K562 (cell line): ENCODE data around the gene ARPC4. TPM values are rescaled to one million over a fixed set of nuclear protein-coding genes. Genes with fewer than 3 reads are reported as not detected.

Experiments
- ARID1B ChIP-seq: fragments of 450-650 bp; IDR thresholded peaks from 2 replicates; pipeline ENCODE4 v1.6.1; 2016; ENCODE audit warnings: antibody characterized with exemption, mild to moderate bottlenecking, inconsistent platforms
- BACH1 ChIP-seq: fragments of 200-800 bp; sonication (Bioruptor generic); IDR thresholded peaks from 2 replicates; pipeline ENCODE4 v1.6.1; 2016; ENCODE audit warnings: missing genetic modification characterization, missing compliant biosample characterization
- BRD9 ChIP-seq: fragments of 450-650 bp; IDR thresholded peaks from 2 replicates; pipeline ENCODE4 v1.6.1; 2018; ENCODE audit warnings: low read depth; ENCODE audit not compliant: partially characterized antibody
- E2F6 ChIP-seq, 2 experiments: IDR thresholded peaks; 2 replicates each; pipeline ENCODE4 v1.6.1; 2011; ENCODE audit warnings: borderline replicate concordance in 1 of 2, control low read depth in 1 of 2, low read depth in 1 of 2, low read length in 1 of 2, mild to moderate bottlenecking in 1 of 2, mixed read lengths in 1 of 2, moderate library complexity in 1 of 2; ENCODE audit not compliant: insufficient read depth in 1 of 2, insufficient read length in 1 of 2, poor library complexity in 1 of 2, severe bottlenecking in 1 of 2; ENCODE audit errors: extremely low read depth in 1 of 2
- NBN ChIP-seq: fragments of 450-650 bp; IDR thresholded peaks from 2 replicates; pipeline ENCODE4 v1.6.1; 2016; ENCODE audit warnings: low read depth, mild to moderate bottlenecking
- NCOA2 ChIP-seq, 2 experiments: fragments of 450-650 bp; IDR thresholded peaks; 2 replicates each; pipeline ENCODE4 v1.6.1; 2018; ENCODE audit warnings: mild to moderate bottlenecking in 2 of 2, moderate library complexity in 1 of 2; ENCODE audit not compliant: partially characterized antibody in 2 of 2
- NEUROD1 ChIP-seq: fragments of 150-350 bp; IDR thresholded peaks from 2 replicates; pipeline ENCODE4 v1.6.1; 2014; ENCODE audit warnings: borderline replicate concordance, low read length, low read depth; ENCODE audit not compliant: partially characterized antibody
- NKRF ChIP-seq: fragments of 450-650 bp; IDR thresholded peaks from 2 replicates; pipeline ENCODE4 v1.6.1; 2016; ENCODE audit warnings: borderline replicate concordance
- NR2C1 ChIP-seq, 2 experiments: fragments of 450-650 bp; IDR thresholded peaks; 2 replicates each; pipeline ENCODE4 v1.6.1; 2017; ENCODE audit warnings: mild to moderate bottlenecking in 2 of 2, antibody characterized with exemption in 1 of 2, inconsistent platforms in 1 of 2, missing compliant biosample characterization in 1 of 2, missing genetic modification characterization in 1 of 2
- PTBP1 ChIP-seq: fragments of 200-400 bp; formaldehyde crosslinking; IDR thresholded peaks from 2 replicates; pipeline ENCODE4 v1.6.1; 2017; ENCODE audit warnings: low read depth, low read length
- PURB ChIP-seq: sonication (generic); formaldehyde crosslinking; IDR thresholded peaks from 2 replicates; pipeline ENCODE4 v1.9.0; 2021; ENCODE audit warnings: low read depth, mild to moderate bottlenecking, missing genetic modification reagents
- SIRT6 ChIP-seq: IDR thresholded peaks from one replicate; pipeline ENCODE4 v1.6.1; 2012; ENCODE audit warnings: low read depth, mild to moderate bottlenecking, control low read depth, inconsistent platforms, low read length, moderate library complexity
- SLC30A9 ChIP-seq: fragments of 250-450 bp; sonication (Bioruptor Pico); IDR thresholded peaks from 2 replicates; pipeline ENCODE4 v1.8.0; 2022; ENCODE audit warnings: mild to moderate bottlenecking, moderate library complexity
- ZEB2 ChIP-seq: fragments of 450-650 bp; IDR thresholded peaks from 2 replicates; pipeline ENCODE4 v1.6.1; 2016
- ZFPM2 ChIP-seq: fragments of 250-450 bp; sonication (Bioruptor Pico); IDR thresholded peaks from 2 replicates; pipeline ENCODE4 v1.5.1; 2022; ENCODE audit warnings: mild to moderate bottlenecking
- ZNF12 ChIP-seq: sonication (generic); formaldehyde crosslinking; IDR thresholded peaks from 2 replicates; pipeline ENCODE4 v1.4.0; 2020; ENCODE audit warnings: mild to moderate bottlenecking, missing genetic modification reagents
- ZNF184 ChIP-seq: sonication (generic); formaldehyde crosslinking; IDR thresholded peaks from 2 replicates; pipeline ENCODE4 v1.5.0; 2020; ENCODE audit warnings: missing genetic modification reagents
- ZNF518B ChIP-seq: fragments of 250-450 bp; sonication (Bioruptor Pico); IDR thresholded peaks from 2 replicates; pipeline ENCODE4 v1.5.0; 2021; ENCODE audit warnings: mild to moderate bottlenecking, moderate library complexity
- ZNF644 ChIP-seq: fragments of 200-800 bp; sonication (Bioruptor generic); IDR thresholded peaks from 2 replicates; pipeline ENCODE4 v1.6.1; 2016; ENCODE audit warnings: low read depth, missing genetic modification characterization, missing compliant biosample characterization
- polyA plus RNA-seq, 8 experiments: library from polyadenylated mRNA; depleted of rRNA in 4 of 8; stranded (reverse) in 5 of 8; unstranded in 3 of 8; fragments of >200 nt; fragmentation: Nextera tagmentation in 2 of 8; fragmentation: Illumina TruSeq in 1 of 8; extraction: Ambion mirVana in 2 of 8; extraction: Trizol in 1 of 8; gene quantifications; 2 replicates each; pipeline versions ENCODE4 v1.2.1 to v1.2.3, GENCODE V29; 2011 to 2014; ENCODE audit warnings: inconsistent platforms in 1 of 8, missing spikeins in 1 of 8
- total RNA-seq, 7 experiments: library from RNA; depleted of rRNA in 6 of 7; stranded (reverse); fragments of >200 nt in 6 of 7; fragmentation: Illumina TruSeq in 2 of 7; extraction: Trizol in 2 of 7; gene quantifications; 2 replicates each; pipeline versions ENCODE4 v1.2.1 to v1.2.3, GENCODE V29; 2011 to 2021; ENCODE audit warnings: low replicate concordance in 1 of 7
- TF ChIP-seq, protein P1 (sequence below): fragments of 250-450 bp; sonication (Bioruptor Pico); IDR thresholded peaks from 2 replicates; pipeline ENCODE4 v1.8.0; 2021; ENCODE audit warnings: moderate library complexity, mild to moderate bottlenecking, inconsistent platforms

Gene ARPC4
- total and polyA plus RNA-seq, 9 of the 15 experiments (the other 6 are each of a cell fraction or from before 2014, with no cell fraction given): 20.1 to 153 (median 119) TPM

DNA sequence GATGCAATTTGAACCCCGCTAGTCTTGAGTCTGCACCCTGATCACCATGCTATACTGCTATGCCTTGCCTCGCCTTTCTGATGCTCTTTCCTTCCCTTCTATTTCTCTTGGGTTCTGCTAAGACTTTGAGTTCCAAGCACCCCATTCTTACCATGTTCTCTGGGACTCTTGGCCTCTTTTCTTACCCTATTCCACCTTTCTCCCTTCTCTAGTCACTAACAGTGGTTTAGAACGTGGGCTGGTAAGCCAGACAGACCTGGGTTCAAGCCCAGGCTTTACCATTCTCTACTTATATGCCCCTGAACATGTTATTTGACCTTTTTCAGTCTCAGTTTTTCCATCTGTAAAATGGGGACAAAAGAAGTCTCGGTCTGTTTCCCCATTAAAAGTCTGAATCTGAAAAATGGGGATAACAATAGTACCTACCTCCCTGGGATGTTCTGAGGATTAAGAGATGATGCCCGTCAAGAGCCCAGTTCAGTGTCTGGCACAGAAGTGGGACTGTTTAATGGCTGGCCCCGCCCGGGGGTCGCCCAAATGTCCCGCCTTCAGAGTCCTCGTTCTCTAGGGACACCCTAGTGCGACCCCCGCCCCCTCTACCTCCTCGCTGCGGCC lies 985 bp upstream of the ARPC4 start (continued):
- no peak for TF ChIP-seq SIRT6
- no peak for TF ChIP-seq ZNF184 (CRISPR knock-in tag)
- no peak for TF ChIP-seq E2F6 (IDR thresholded peaks at IDR 0.05; ENCODE audit: borderline replicate concordance in 1 of 2, extremely low read depth in 1 of 2, insufficient read depth in 1 of 2, insufficient read length in 1 of 2, low read depth in 1 of 2, low read length in 1 of 2, poor library complexity in 1 of 2, severe bottlenecking in 1 of 2)
- no peak for TF ChIP-seq ZFPM2 (CRISPR knock-in tag)
- TF ChIP-seq ZNF12 (CRISPR knock-in tag): no peak
- TF ChIP-seq NR2C1 (IDR thresholded peaks at IDR 0.05): no peak
- TF ChIP-seq NR2C1 (tag; IDR thresholded peaks at IDR 0.05): peak; percentile 30; the same call in 1 of the 2 replicates
- 0 out of 2 replicates have a peak, but pooled peaks have one; percentile 46 for TF ChIP-seq ZNF518B
- TF ChIP-seq SLC30A9 (CRISPR knock-in tag): no peak
- no peak for TF ChIP-seq NEUROD1
- no peak for TF ChIP-seq NKRF
- TF ChIP-seq ARID1B: peak; percentile 39; the same call in 1 of the 2 replicates
- TF ChIP-seq ZEB2: no peak
- no peak; the same call in 1 of the 2 replicates for TF ChIP-seq PTBP1
- TF ChIP-seq NCOA2 (IDR thresholded peaks at IDR 0.05; ENCODE audit: partially characterized antibody in 2 of 2): no peak
- 0 out of 2 replicates have a peak, but pooled peaks have one; percentile 25 for TF ChIP-seq NBN
- TF ChIP-seq BACH1 (tag): no peak
- TF ChIP-seq PURB (CRISPR knock-in tag): no peak
- no peak for TF ChIP-seq ZNF644 (tag)
- TF ChIP-seq BRD9: no peak
- TF ChIP-seq, protein P1, sequence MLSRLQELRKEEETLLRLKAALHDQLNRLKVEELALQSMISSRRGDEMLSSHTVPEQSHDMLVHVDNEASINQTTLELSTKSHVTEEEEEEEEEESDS (CRISPR knock-in tag): no peak
